HG02642 (cell line): ENCODE results near the gene INHBB.
"Not testable (repeated sequence)": the region's sequence is repeated elsewhere in the genome, so short reads cannot be mapped to it uniquely, and the experiment has no call there.

Source experiments
- ATAC-seq: cut with Tn5 transposase; IDR thresholded peaks from one replicate; pipeline ENCODE4 v1.9.1; 2021; ENCODE audit warnings: mild to moderate bottlenecking; ENCODE audit not compliant: unreplicated experiment, poor library complexity

The INHBB gene

GRCh38 chr2:120376101-120376500 is 30.2 kb downstream of the INHBB start:
- no peak for ATAC-seq

GRCh38 chr2:120376679-120377640 is 31.0 kb downstream of the INHBB start:
- no peak for ATAC-seq

- ATAC-seq: no peak
These were observed 32.7 kb downstream of the INHBB start for GRCh38 chr2:120378605-120379004.

- no peak for ATAC-seq
These were observed 34.3 kb downstream of the INHBB start for GRCh38 chr2:120379916-120380893.

GRCh38 chr2:120381192-120381591 is 35.3 kb downstream of the INHBB start:
- no peak for ATAC-seq

GRCh38 chr2:120381661-120382060 is 35.7 kb downstream of the INHBB start:
- no peak for ATAC-seq

- no peak for ATAC-seq
These were observed 36.7 kb downstream of the INHBB start for GRCh38 chr2:120382541-120383144.

GRCh38 chr2:120383191-120383590 is 37.3 kb downstream of the INHBB start:
- no peak for ATAC-seq

- ATAC-seq: no peak
These were observed 37.9 kb downstream of the INHBB start for GRCh38 chr2:120383631-120384340.

GRCh38 chr2:120384486-120385354 is 38.8 kb downstream of the INHBB start:
- ATAC-seq: no peak

GRCh38 chr2:120385355-120386127 is 39.6 kb downstream of the INHBB start:
- no peak for ATAC-seq

- no peak for ATAC-seq
These were observed 42.5 kb downstream of the INHBB start for GRCh38 chr2:120388222-120389035.

- ATAC-seq: no peak
These were observed 43.1 kb downstream of the INHBB start for GRCh38 chr2:120389036-120389391.

- no peak for ATAC-seq
These were observed 44.6 kb downstream of the INHBB start for GRCh38 chr2:120390381-120391055.

GRCh38 chr2:120391382-120391781 is 45.4 kb downstream of the INHBB start:
- not testable (repeated sequence) for ATAC-seq

GRCh38 chr2:120391911-120392665 is 46.2 kb downstream of the INHBB start:
- ATAC-seq: no peak
